Neural cell (in vitro differentiated cells): Measurements from ENCODE around the gene SYT6. TPM values are rescaled to one million over a fixed set of nuclear protein-coding genes. Genes with fewer than 3 reads are reported as not detected.

ENCODE experiments used
- H2AFZ ChIP-seq: fragments of 200-600, 300-800 bp; sonication (generic), shearing (Covaris generic); 2 replicates; pipeline ENCODE4 v1.6.0; 2014; ENCODE audit warnings: low read depth, mild to moderate bottlenecking, antibody characterized with exemption, low read length, moderate library complexity
- H3F3A ChIP-seq: fragments of 200-600 bp; shearing (Covaris generic); 2 replicates; pipeline ENCODE4 v1.6.1; 2016; ENCODE audit warnings: mild to moderate bottlenecking, moderate library complexity, mixed read lengths, antibody characterized with exemption, low read length; ENCODE audit not compliant: insufficient read depth, poor library complexity, severe bottlenecking
- H3K27ac ChIP-seq: fragments of 200-600, 300-800 bp; sonication (generic), shearing (Covaris generic); 2 replicates; pipeline ENCODE4 v1.5.1; 2014; ENCODE audit warnings: mild to moderate bottlenecking, low read length, moderate library complexity
- H3K27me3 ChIP-seq: fragments of 300-800, 200-600 bp; sonication (generic), shearing (Covaris generic); 2 replicates; pipeline ENCODE4 v1.6.0; 2014; ENCODE audit warnings: mild to moderate bottlenecking, low read depth, low read length, moderate library complexity; ENCODE audit not compliant: insufficient read depth
- H3K36me3 ChIP-seq: fragments of 300-800, 200-600 bp; sonication (generic), shearing (Covaris generic); 2 replicates; pipeline ENCODE4 v1.5.1; 2014; ENCODE audit warnings: mild to moderate bottlenecking, antibody characterized with exemption, low read length, moderate library complexity; ENCODE audit not compliant: insufficient read depth
- H3K4me2 ChIP-seq: fragments of 300-800, 200-600 bp; sonication (generic), shearing (Covaris generic); 2 replicates; pipeline ENCODE4 v1.6.0; 2014; ENCODE audit warnings: mild to moderate bottlenecking, low read length
- H3K4me3 ChIP-seq: fragments of 300-800, 200-600 bp; sonication (generic), shearing (Covaris generic); 2 replicates; pipeline ENCODE4 v1.5.1; 2014; ENCODE audit warnings: mild to moderate bottlenecking, low read length, moderate library complexity
- H3K79me2 ChIP-seq: fragments of 200-600 bp; shearing (Covaris generic); replicated peaks from 2 replicates; pipeline ENCODE4 v1.6.0; 2014; ENCODE audit warnings: mild to moderate bottlenecking, low read length, moderate library complexity; ENCODE audit not compliant: insufficient read depth
- H3K9ac ChIP-seq: fragments of 300-800, 200-600 bp; sonication (generic), shearing (Covaris generic); 2 replicates; pipeline ENCODE4 v1.6.1; 2016; ENCODE audit warnings: mild to moderate bottlenecking, low read length, mixed read lengths
- H3K9me2 ChIP-seq: fragments of 200-600 bp; shearing (Covaris generic); 2 replicates; pipeline ENCODE4 v1.6.1; 2016; ENCODE audit warnings: mild to moderate bottlenecking, low read length, mixed read lengths; ENCODE audit not compliant: insufficient read depth
- H3K9me3 ChIP-seq: fragments of 200-600, 300-800 bp; sonication (generic), shearing (Covaris generic); 2 replicates; pipeline ENCODE4 v1.6.1; 2016; ENCODE audit warnings: mild to moderate bottlenecking, mixed run types, low read length, moderate library complexity, mixed read lengths
- H4K20me1 ChIP-seq: fragments of 200-600 bp; shearing (Covaris generic); 2 replicates; pipeline ENCODE4 v1.6.1; 2016; ENCODE audit warnings: mild to moderate bottlenecking, mixed run types; ENCODE audit not compliant: insufficient read depth
- EP300 ChIP-seq: fragments of 450-650 bp; conservative IDR thresholded peaks from 2 replicates; pipeline ENCODE4 v1.6.1; 2014; ENCODE audit warnings: antibody characterized with exemption, mild to moderate bottlenecking, moderate library complexity; ENCODE audit not compliant: poor library complexity, severe bottlenecking
- MXI1 ChIP-seq: fragments of 450-650 bp; conservative IDR thresholded peaks from 2 replicates; pipeline ENCODE4 v1.6.1; 2014; ENCODE audit warnings: antibody characterized with exemption, mild to moderate bottlenecking; ENCODE audit not compliant: poor library complexity, severe bottlenecking
- POLR2AphosphoS5 ChIP-seq: IDR thresholded peaks from 2 replicates; pipeline ENCODE4 v1.6.1; 2012
- RAD21 ChIP-seq: fragments of 450-650 bp; conservative IDR thresholded peaks from 2 replicates; pipeline ENCODE4 v1.6.1; 2014; ENCODE audit warnings: antibody characterized with exemption, mild to moderate bottlenecking, moderate library complexity
- SMC3 ChIP-seq: fragments of 450-650 bp; conservative IDR thresholded peaks from 2 replicates; pipeline ENCODE4 v1.6.1; 2014; ENCODE audit warnings: antibody characterized with exemption, mild to moderate bottlenecking, moderate library complexity; ENCODE audit not compliant: poor library complexity
- TAF1 ChIP-seq: IDR thresholded peaks from 2 replicates; pipeline ENCODE4 v1.6.1; 2012; ENCODE audit warnings: low read depth
- polyA plus RNA-seq: library from polyadenylated mRNA; depleted of rRNA; stranded (reverse); fragments of >200 nt; gene quantifications from 2 replicates; pipeline ENCODE4 v1.2.3, GENCODE V29; 2014
- TF ChIP-seq, protein P1 (sequence below): IDR thresholded peaks from 2 replicates; pipeline ENCODE4 v1.6.1; 2012; ENCODE audit warnings: borderline replicate concordance
- TF ChIP-seq, protein P2 (sequence below): fragments of 450-650 bp; IDR thresholded peaks from 2 replicates; pipeline ENCODE4 v1.5.1; 2014; ENCODE audit warnings: antibody characterized with exemption, mild to moderate bottlenecking, moderate library complexity; ENCODE audit not compliant: poor library complexity, severe bottlenecking

SYT6 gene
- polyA plus RNA-seq, 1 donor from 2014 or later: 8.1 TPM

DNA sequence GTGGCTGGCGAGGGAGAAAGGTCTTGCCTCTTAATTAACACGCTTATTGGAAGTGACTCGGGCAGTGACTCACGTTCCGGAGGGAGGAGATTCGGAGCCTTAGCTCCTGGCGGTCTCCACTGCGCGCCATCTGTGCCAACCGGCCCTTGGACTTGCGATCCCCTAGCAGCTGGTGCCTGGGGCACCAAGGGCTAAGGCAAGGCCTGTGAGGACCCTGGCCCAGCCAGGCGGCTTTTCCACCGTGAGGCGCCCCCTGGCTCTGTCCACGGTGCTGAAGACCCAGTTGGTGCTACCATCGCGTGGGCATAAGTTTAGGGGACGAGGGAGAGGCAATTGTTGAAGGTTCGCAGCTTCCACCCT is 1.3 kb upstream of the SYT6 start:
- Histone ChIP-seq H3K27ac (no peak overlapping the region), H2AFZ (no peak overlapping the region), H3F3A (peaks cover 5% of the 10 kb centered on the region), H3K79me2 (no peaks in the 10 kb centered on the region), H3K36me3 (no peaks in the 10 kb centered on the region), H4K20me1 (no peaks in the 10 kb centered on the region), H3K9me2 (no peaks in the 10 kb centered on the region), H3K9me3 (no peaks in the 10 kb centered on the region), H3K27me3 (peaks cover 41% of the 10 kb centered on the region), H3K9ac (no peak overlapping the region), H3K4me2 (no peak overlapping the region), H3K4me3 (no peak overlapping the region)
- TF ChIP-seq TAF1: no peak

DNA sequence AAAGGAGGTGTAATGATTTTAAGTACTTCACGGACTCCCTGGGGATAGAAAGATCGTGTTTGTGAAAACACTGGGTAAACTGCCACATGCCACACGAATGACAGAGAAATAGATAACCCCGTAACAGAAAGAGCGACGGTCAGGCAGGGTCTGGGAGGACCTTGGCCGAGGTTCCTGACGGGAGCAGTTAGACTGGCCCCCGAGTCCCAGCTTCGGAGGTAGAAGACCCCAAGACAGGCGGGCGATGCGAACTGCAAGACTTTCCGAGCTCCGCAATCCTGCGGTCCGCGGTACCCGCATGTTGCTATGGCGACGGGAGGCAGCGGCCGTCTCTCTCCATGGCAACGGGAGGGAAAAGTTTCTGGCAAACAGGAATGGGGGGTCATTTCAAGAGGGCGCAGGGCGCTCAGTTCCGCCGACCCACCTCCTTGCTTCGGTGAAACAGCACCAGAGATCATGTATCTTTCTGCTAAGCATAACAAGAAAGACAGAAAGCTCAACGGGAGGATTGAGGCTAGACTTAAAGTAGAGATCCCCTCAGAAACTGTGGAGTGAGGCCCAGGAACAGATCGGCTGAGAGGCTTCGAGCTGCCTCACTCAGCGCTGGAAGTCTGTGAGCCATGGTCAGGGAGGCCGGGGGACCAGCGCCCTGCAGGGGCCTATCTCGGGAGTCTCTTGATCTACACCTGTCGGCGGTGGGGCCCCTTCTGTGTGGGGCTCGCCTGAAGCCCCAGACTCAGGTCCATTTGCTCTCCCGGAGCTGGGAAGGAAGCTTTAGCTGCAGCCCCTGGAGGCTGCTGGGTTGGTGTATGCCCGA is 685 bp upstream of the SYT6 start:
- Histone ChIP-seq H3K79me2 (no peaks in the 10 kb centered on the region), H3K9ac (no peak overlapping the region), H2AFZ (no peak overlapping the region), H3F3A (peaks cover 5% of the 10 kb centered on the region), H3K36me3 (no peaks in the 10 kb centered on the region), H4K20me1 (no peaks in the 10 kb centered on the region), H3K4me2 (no peak overlapping the region), H3K9me3 (no peaks in the 10 kb centered on the region), H3K9me2 (no peaks in the 10 kb centered on the region), H3K4me3 (peak overlapping the region; percentile 82), H3K27me3 (peaks cover 41% of the 10 kb centered on the region), H3K27ac (no peak overlapping the region)
- TF ChIP-seq MXI1: peak; percentile 45
- peak; percentile 16 for TF ChIP-seq SMC3
- TF ChIP-seq, protein P1, sequence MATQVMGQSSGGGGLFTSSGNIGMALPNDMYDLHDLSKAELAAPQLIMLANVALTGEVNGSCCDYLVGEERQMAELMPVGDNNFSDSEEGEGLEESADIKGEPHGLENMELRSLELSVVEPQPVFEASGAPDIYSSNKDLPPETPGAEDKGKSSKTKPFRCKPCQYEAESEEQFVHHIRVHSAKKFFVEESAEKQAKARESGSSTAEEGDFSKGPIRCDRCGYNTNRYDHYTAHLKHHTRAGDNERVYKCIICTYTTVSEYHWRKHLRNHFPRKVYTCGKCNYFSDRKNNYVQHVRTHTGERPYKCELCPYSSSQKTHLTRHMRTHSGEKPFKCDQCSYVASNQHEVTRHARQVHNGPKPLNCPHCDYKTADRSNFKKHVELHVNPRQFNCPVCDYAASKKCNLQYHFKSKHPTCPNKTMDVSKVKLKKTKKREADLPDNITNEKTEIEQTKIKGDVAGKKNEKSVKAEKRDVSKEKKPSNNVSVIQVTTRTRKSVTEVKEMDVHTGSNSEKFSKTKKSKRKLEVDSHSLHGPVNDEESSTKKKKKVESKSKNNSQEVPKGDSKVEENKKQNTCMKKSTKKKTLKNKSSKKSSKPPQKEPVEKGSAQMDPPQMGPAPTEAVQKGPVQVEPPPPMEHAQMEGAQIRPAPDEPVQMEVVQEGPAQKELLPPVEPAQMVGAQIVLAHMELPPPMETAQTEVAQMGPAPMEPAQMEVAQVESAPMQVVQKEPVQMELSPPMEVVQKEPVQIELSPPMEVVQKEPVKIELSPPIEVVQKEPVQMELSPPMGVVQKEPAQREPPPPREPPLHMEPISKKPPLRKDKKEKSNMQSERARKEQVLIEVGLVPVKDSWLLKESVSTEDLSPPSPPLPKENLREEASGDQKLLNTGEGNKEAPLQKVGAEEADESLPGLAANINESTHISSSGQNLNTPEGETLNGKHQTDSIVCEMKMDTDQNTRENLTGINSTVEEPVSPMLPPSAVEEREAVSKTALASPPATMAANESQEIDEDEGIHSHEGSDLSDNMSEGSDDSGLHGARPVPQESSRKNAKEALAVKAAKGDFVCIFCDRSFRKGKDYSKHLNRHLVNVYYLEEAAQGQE: peak; percentile 16
- TF ChIP-seq TAF1: no peak
- peak; percentile 29 for TF ChIP-seq EP300
- no peak for TF ChIP-seq RAD21

DNA sequence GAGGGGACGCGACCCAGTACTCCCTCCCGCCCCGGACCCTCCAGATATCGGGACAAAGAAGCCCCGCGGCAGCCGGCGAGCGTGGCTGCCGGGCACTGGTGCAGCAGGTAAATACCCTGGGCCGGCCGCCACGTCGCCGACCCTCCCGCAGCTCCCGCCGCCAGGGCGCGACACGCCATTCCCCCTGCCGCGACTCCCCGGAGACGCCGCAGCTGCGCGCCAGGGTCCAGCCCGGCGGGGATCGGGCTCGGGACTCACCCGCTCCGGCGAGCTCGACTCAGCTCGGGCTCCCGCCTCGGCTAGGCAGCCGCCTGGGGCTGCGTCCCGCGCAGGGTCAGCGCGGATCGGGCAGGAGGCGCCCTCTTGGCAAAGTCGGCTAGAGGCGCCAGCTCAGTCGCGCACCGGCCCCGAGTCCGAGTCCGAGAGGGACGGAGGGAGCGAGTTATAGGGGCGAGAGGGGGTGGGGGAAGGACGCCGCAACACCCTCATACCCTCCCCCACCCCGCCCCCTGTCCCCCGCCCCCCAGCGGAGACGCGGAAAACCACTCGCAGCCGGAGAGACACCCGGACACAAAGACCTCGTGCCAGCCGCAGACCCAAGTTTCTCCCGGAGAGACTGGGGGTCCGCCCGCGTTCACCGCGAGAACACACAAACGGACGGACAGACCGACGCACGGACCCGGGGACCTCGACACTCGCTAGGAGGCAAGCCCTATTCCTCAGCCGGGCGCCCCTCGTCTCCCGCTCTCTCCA is 985 bp downstream of the SYT6 start:
- no peaks in the 10 kb centered on the region for H3K9me2 ChIP-seq
- no peaks in the 10 kb centered on the region for H3K9me3 ChIP-seq
- H4K20me1 ChIP-seq: no peaks in the 10 kb centered on the region
- H3K27ac ChIP-seq: no peak overlapping the region
- peaks cover 5% of the 10 kb centered on the region for H3F3A ChIP-seq
- peaks cover 41% of the 10 kb centered on the region for H3K27me3 ChIP-seq
- H3K9ac ChIP-seq: peak overlapping the region; percentile 69
- peak overlapping the region; percentile 78 for H3K4me2 ChIP-seq
- peak overlapping the region; percentile 60 for H2AFZ ChIP-seq
- H3K36me3 ChIP-seq: no peaks in the 10 kb centered on the region
- TF ChIP-seq, protein P1: peak; percentile 17
- TF ChIP-seq, protein P2, sequence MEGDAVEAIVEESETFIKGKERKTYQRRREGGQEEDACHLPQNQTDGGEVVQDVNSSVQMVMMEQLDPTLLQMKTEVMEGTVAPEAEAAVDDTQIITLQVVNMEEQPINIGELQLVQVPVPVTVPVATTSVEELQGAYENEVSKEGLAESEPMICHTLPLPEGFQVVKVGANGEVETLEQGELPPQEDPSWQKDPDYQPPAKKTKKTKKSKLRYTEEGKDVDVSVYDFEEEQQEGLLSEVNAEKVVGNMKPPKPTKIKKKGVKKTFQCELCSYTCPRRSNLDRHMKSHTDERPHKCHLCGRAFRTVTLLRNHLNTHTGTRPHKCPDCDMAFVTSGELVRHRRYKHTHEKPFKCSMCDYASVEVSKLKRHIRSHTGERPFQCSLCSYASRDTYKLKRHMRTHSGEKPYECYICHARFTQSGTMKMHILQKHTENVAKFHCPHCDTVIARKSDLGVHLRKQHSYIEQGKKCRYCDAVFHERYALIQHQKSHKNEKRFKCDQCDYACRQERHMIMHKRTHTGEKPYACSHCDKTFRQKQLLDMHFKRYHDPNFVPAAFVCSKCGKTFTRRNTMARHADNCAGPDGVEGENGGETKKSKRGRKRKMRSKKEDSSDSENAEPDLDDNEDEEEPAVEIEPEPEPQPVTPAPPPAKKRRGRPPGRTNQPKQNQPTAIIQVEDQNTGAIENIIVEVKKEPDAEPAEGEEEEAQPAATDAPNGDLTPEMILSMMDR: peak; percentile 37
- TF ChIP-seq POLR2AphosphoS5: peak; percentile 7
- TF ChIP-seq SMC3: no peak
- H3K79me2 ChIP-seq: no peaks in the 10 kb centered on the region
- peak overlapping the region; percentile 82 for H3K4me3 ChIP-seq
